Vagina (tissue), 2 donors: ENCODE results near the gene AGPAT2.

Experiments
- POLR2AphosphoS5 ChIP-seq, 2 donors: sonication (generic); formaldehyde crosslinking; IDR thresholded peaks; one replicate each; pipeline ENCODE4 v1.9.0; 2017; ENCODE audit warnings: antibody characterized with exemption in 2 of 2, mild to moderate bottlenecking in 2 of 2, low read depth in 1 of 2; ENCODE audit not compliant: insufficient read depth in 1 of 2
- TF ChIP-seq, protein P1 (sequence below), 3 experiments: fragments of 450-650 bp in 2 of 3; fragments of 200-600 bp in 1 of 3; sonication (generic) in 1 of 3; IDR thresholded peaks; one replicate each; pipeline ENCODE4 v1.5.1; 2017 to 2019; ENCODE audit warnings: antibody characterized with exemption in 3 of 3, mild to moderate bottlenecking in 2 of 3, moderate library complexity in 2 of 3

DNA sequence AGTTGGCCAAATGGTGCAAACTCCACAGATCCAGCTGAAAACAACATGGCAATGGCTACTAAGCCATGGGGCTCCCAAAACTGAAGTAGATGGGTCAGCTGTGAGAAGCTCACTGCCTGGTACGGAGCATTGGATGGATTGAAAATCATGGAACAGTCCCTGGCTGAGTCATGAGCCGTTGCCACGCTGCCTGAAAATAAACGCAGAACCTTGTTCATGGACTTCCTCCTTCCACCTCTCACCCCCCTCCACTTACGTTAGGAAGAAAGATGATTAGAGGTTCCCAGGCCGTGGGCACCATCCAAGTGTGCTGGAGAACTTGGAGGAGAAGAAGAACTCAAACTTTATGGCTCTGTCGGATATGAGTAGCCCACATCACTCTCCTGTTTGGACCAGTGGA, 18.3 kb upstream of the AGPAT2 start:
- TF ChIP-seq, protein P1, sequence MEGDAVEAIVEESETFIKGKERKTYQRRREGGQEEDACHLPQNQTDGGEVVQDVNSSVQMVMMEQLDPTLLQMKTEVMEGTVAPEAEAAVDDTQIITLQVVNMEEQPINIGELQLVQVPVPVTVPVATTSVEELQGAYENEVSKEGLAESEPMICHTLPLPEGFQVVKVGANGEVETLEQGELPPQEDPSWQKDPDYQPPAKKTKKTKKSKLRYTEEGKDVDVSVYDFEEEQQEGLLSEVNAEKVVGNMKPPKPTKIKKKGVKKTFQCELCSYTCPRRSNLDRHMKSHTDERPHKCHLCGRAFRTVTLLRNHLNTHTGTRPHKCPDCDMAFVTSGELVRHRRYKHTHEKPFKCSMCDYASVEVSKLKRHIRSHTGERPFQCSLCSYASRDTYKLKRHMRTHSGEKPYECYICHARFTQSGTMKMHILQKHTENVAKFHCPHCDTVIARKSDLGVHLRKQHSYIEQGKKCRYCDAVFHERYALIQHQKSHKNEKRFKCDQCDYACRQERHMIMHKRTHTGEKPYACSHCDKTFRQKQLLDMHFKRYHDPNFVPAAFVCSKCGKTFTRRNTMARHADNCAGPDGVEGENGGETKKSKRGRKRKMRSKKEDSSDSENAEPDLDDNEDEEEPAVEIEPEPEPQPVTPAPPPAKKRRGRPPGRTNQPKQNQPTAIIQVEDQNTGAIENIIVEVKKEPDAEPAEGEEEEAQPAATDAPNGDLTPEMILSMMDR (IDR thresholded peaks at IDR 0.05), result no peak
- no peak for TF ChIP-seq POLR2AphosphoS5 (IDR thresholded peaks at IDR 0.05; ENCODE audit: insufficient read depth in 1 of 2, low read depth in 1 of 2)
